LNCAP (cell line): ENCODE data around the gene TAS2R16.

Experiments used
- TF ChIP-seq, protein P1 (sequence below): fragments of 450-650 bp; IDR thresholded peaks from 2 replicates; pipeline ENCODE4 v1.5.1; 2017; ENCODE audit warnings: mild to moderate bottlenecking

The TAS2R16 gene

DNA sequence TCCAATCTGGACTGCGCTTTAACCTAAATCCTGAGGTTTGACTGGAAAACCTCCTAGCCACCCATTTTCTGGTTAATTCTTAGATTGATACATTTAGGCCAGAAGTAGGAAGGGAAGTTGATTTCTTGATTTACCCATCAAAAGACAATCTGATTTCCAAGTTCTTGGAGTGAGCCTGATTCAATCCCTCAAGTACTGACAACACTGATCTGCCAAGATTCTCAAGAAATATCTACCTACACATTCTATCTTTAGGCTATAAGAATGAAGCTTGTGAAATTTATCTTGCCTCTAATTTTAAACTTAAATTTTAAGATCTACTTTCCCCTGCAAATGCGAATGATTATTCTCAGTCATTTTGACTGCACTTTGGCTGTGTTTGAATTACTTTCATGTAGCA, 5.9 kb downstream of the TAS2R16 start:
- TF ChIP-seq, protein P1, sequence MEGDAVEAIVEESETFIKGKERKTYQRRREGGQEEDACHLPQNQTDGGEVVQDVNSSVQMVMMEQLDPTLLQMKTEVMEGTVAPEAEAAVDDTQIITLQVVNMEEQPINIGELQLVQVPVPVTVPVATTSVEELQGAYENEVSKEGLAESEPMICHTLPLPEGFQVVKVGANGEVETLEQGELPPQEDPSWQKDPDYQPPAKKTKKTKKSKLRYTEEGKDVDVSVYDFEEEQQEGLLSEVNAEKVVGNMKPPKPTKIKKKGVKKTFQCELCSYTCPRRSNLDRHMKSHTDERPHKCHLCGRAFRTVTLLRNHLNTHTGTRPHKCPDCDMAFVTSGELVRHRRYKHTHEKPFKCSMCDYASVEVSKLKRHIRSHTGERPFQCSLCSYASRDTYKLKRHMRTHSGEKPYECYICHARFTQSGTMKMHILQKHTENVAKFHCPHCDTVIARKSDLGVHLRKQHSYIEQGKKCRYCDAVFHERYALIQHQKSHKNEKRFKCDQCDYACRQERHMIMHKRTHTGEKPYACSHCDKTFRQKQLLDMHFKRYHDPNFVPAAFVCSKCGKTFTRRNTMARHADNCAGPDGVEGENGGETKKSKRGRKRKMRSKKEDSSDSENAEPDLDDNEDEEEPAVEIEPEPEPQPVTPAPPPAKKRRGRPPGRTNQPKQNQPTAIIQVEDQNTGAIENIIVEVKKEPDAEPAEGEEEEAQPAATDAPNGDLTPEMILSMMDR: no peak

DNA sequence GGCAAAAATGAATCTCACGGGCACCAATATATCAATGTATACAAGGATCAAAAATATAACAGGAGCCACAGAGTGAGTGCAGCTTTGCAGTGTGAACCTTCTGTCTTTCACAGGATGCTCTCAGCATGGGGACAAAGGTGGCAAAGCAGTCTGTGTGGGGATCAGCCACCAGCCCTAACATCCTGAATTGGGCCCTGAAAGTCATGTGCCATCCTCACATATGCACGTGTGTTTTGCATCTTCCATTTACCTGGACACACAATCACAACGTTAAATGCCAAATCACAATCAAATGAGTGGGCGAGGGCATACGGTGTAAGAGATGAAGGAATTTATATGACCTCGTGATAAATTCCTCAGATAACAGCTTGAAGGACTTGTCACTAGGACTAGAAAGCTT, 6.5 kb downstream of the TAS2R16 start:
- TF ChIP-seq, protein P1: no peak

DNA sequence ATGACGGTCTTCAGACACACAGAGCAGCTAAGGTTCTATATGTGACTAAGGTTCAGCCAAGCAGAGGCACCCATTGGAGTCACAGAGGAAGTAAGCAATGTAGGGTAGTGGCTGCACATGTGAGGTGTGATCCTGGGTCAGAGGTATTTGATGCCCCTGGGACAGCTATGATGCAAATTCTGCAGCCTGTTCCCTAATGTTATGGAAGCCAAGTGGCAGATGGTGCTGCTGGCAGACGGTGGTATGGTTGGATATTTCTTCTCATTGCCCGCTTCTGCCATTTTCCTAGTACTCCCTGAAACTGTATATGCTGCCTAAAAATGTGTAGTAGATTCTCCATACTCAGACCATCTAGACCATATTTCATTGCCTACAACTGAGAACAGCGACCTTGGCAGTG, 7.2 kb downstream of the TAS2R16 start:
- TF ChIP-seq, protein P1: no peak

DNA sequence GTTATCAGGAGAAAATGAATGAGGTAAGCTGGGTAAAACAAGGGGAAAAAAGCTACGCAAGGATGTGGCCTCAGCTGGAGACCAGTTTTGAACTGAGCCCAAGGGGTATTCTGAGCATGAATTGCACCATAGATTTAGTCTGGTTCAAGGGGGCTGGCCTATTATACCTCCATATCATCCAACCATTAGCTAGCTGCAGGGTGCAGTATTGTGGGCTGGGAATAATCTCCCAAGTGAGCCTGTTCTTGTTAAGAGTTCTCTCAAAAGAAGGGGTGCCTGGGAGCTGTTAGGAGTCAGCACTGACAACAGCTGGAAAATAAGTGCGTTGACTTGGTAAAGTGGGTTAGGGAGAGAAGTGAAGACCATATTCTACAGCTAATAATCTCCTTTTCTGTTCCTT, 8.0 kb downstream of the TAS2R16 start:
- TF ChIP-seq, protein P1: no peak

DNA sequence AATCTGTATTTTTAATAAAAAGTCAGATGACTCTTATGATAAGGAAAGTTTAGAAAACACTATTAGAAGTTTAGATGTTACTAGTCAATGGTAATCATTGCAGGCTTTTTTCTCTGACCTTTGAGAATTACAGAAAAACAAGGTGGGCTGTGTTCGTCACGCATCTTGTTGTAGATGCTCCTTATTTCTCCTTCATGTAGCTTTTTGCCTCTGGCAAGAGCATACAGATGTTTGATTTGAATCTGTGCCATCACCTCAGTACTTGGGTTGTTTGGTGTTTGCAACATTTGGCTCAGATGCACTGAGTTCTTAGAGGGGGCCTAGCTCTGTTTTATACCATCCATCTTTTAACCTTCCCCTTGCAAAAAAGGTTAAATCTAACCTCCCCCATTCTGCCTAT, 11.5 kb downstream of the TAS2R16 start:
- TF ChIP-seq, protein P1: no peak

DNA sequence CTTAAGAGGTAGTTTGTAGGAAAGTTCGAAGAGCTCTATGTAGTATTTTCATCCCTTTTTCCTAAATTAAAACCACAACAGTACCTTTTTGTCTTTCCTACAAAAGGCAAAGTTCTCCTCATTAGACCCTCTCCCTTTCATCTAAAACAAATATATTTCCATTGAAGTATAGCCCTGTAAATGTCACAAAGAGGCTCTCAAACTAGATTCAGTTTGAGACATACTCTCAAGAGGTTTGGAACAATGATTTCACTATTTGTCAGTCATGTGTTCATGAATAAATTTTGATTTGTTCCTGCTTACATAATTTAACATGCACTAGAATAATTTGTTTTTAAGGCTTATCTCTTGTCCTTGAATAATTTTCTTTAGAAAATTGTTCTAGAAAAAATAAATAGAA, 12.2 kb downstream of the TAS2R16 start:
- TF ChIP-seq, protein P1: no peak

DNA sequence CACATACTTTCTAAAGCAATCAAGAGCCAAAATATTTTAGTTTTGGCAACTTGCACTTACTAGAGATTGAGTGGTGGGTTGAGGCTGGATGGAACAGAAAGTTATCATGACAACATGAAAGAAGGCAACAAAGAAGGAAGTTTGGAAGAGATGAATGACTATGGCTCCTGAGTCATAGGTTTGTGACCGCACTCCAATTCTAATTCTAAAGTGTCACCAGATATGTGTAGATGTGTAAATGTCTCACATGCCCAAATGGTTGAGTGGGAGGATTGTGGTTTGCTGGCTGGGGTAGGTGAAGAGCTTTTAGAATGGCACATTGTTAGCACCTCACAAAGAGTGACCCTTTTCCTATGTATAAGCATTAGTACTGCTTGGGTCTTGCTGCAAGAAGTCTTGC, 20.2 kb downstream of the TAS2R16 start:
- TF ChIP-seq, protein P1: no peak

DNA sequence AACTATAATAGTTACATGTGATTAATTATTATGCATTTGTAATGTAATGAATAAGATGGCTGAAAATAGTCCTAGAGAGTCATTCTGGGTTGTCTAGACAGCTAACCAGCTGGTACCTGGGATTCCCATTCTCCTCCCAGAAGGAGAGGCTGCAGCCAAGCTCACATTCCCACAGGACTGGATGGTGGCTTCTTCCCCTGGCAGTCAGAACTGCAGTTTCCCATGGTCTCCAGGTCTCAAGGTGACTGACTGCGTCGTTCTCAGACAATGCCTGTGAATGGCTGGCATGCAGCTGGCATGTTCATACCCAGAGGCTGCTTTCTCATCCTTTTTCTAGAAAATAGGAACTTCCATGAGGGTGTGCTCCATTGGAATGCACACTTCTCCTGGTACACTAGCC, 21.3 kb downstream of the TAS2R16 start:
- TF ChIP-seq, protein P1: no peak
